GM19467 (cell line): ENCODE data around the gene KRTAP10-2.

ENCODE experiments used
- ATAC-seq: cut with Tn5 transposase; IDR thresholded peaks from one replicate; pipeline ENCODE4 v1.9.1; 2021; ENCODE audit warnings: mild to moderate bottlenecking, moderate library complexity; ENCODE audit not compliant: unreplicated experiment

Gene KRTAP10-2

GRCh38 chr21:44527156-44527982, 23.9 kb downstream of the KRTAP10-2 start:
- ATAC-seq, result no peak

- ATAC-seq, result no peak
These were observed 25.0 kb downstream of the KRTAP10-2 start for GRCh38 chr21:44526096-44526997.

DNA sequence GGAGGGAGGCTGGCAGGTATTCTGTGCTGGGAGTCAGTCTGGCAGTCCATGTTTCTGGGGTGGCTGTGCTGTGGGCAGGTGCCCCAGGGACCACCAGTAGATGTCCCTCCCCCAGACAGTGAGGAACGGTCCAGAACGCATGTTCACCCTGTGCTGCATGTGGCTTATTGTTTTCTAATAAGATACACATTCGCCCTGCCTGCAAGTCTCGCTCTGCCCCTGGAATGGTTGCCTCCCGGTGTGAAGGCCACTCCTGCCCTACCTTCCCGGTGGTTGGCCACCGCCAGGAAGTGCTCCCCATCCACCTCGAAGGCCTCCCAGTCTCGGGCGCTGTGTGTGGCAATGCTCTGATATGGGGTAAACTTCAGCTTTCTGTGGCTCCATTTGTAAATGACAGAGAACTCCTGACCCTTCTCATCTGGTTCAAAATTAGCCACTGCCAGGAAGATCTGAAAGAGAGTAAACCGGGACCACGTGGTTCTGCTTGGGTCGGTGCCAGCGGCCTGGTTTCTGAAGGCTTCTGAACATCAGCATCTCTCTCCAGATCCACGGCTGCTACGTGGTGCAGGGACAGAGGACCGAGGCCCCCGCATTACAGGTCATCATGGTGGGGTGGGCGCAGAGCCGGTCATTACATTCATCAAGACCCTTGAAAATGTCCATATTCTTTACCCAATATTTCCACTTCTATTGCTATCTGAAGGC, 25.8 kb downstream of the KRTAP10-2 start:
- ATAC-seq, result no peak

GRCh38 chr21:44524414-44525371, 26.6 kb downstream of the KRTAP10-2 start:
- ATAC-seq, result no peak

DNA sequence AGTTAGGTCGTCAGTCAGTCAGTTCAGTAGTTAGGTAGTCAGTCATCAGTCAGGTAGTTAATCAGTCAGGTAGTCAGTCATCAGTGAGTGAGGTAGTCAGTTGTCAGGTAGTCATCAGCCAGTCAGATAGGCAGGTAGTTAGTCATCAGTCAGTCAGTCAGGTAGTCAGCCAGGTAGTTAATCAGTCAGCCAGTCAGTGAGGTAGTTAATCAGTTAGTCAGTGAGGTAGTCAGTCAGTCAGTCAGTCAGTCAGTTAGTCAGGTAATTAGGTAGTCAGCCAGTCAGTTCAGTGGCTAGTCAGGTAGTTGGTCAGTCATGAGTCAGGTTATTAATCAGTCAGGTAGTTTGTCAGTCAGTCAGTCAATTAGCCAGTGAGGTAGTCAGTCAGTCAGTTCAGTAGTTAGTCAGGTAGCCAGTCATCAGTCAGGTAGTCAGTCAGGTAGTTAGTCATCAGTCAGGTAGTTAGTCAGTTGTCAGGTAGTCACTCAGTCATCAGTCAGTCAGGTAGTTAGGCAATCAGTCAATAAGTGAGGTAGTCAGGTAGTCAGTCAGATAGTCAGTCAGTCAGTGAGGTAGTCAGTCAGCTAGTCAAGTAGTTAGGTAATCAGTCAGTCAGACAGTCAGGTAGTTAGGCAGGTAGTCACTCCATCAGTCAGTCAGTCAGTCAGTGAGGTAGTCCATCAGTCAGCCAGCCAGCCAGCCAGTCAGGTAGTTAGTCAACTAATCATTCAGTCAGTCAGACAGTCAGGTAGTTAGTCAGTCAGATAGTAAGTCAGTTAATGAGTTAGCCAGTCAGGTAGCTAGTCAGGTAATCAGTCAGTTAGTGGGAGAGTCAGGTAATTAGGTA, 27.5 kb downstream of the KRTAP10-2 start:
- ATAC-seq, result no peak

- ATAC-seq, result no peak
These were observed 28.5 kb downstream of the KRTAP10-2 start for GRCh38 chr21:44522753-44523204.

GRCh38 chr21:44521928-44522752, 29.2 kb downstream of the KRTAP10-2 start:
- ATAC-seq, result no peak

- ATAC-seq, result no peak
These were observed 29.9 kb downstream of the KRTAP10-2 start for GRCh38 chr21:44521301-44521927.

- ATAC-seq, result no peak
These were observed 30.7 kb downstream of the KRTAP10-2 start for GRCh38 chr21:44520326-44521300.

DNA sequence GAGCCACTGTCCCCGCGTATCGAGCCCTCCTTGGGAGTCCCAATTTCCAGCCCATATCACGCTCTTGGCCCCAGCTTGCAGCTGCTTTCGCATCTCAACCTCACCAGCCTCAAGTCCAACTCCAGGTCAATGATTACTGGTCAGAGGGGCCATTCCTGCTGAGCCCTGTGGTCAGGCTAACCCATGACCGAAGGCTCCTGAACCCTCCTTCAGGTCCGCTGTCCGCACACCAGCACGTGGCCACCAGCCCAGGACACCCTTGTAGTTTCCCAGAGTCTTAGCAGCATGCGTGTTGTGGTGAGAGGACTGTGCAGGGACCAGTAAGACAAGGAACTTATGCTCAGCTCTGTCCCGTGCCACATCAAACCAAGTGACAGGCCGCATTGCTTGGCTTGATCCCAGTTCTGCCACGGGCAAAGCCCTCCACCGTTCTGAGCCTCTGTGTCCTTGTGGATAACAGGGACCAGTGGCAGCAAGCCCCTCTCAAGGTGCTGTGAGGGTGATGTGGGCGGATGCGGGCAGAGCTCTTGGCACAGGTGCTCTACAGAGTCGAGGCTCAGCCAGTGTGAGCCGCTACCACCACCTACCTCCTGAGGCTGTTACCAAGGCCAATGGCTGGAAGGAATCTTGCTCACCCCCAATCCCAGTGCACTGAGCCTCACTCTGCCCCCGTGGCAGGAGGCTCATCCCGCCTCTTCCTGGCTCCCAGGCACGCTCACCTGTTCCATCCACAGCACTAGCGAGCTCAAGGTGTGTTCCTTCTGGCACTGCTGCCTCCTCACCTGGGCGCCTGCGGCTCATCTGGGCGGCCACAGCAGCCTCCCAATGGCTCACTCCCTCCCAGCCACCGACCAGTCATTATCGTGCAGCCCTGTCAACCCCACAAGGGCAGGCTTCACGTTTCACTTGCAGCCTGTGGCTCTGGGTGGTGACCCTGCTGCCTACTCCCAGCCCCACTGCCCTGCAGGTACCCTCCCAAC, 31.7 kb downstream of the KRTAP10-2 start:
- ATAC-seq, result no peak

DNA sequence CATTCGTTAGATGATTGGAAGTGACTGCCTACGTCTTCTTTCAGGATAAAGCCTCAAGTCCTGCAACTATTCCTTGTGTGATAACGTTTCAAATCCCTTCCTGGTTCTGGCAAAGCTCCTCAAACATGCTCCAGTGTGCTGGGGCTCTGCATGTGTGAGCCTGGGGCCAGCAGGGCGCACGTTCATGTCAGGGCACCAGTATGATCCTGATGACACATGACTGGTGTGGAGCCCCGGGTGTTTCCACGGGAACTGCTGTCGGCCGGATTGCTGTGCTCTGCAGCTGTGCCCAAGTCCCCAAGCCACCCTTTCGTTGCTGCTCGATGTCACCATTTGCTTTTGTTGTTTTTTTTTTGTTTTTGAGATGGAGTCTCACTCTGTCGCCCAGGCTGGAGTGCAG, 32.6 kb downstream of the KRTAP10-2 start:
- ATAC-seq, result no peak

GRCh38 chr21:44517175-44517899, 34.0 kb downstream of the KRTAP10-2 start:
- ATAC-seq, result no peak

GRCh38 chr21:44516828-44517174, 34.5 kb downstream of the KRTAP10-2 start:
- ATAC-seq, result no peak

DNA sequence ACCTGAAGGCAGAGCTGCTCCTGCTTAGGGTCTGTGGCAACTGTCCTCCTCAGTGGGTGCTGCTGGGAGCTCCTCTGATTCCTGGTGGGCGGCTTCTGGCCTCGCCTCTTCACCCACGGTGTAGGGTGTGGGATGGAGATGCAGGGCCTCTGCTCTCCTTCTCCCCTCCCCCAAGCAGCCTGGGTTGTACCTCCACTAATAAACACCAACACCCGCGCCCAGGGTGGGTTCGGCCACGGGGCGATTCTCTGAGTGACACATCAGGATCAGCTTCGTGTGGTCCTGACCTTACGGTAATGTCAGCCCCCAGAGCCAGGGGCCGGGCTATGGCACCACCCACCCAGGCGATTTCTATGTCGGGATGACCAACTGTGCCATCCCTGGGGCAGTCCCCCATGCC, 35.0 kb downstream of the KRTAP10-2 start:
- no peak for ATAC-seq
